Nephron (organoid): ENCODE results near the gene PLSCR3.

ENCODE experiments used
- H3K27ac Mint-ChIP-seq, 3 experiments: 2 replicates each; pipeline ENCODE4 v1.8.0; 2020; ENCODE audit warnings: mixed read lengths in 3 of 3, mild to moderate bottlenecking in 2 of 3, moderate library complexity in 1 of 3
- H3K27me3 Mint-ChIP-seq: 2 replicates; pipeline ENCODE4 v1.8.0; 2021; ENCODE audit warnings: low read depth, mild to moderate bottlenecking, moderate library complexity, mixed read lengths
- H3K36me3 Mint-ChIP-seq: 2 replicates; pipeline ENCODE4 v1.8.0; 2020; ENCODE audit warnings: low read depth, mixed read lengths
- H3K4me1 Mint-ChIP-seq: 2 replicates; pipeline ENCODE4 v1.8.0; 2020; ENCODE audit warnings: mixed read lengths
- H3K4me3 Mint-ChIP-seq, 3 experiments: 2 replicates each; pipeline ENCODE4 v1.8.0; 2020; ENCODE audit warnings: mild to moderate bottlenecking in 3 of 3, mixed read lengths in 3 of 3, moderate library complexity in 2 of 3
- H3K9me3 Mint-ChIP-seq: 2 replicates; pipeline ENCODE4 v1.8.0; 2020; ENCODE audit warnings: mixed read lengths
- CTCF ChIP-seq, 3 experiments: fragments of 200-600 bp; sonication (generic); IDR thresholded peaks; one replicate each; pipeline ENCODE4 v1.5.0; 2021; ENCODE audit warnings: antibody characterized with exemption in 3 of 3; ENCODE audit not compliant: unreplicated experiment in 3 of 3

Gene PLSCR3

GRCh38 chr17:7340179-7340578, 54.1 kb downstream of the PLSCR3 start:
- Mint-ChIP-seq H3K9me3 (no peaks in the 10 kb centered on the region), H3K27ac (no peak overlapping the region), H3K4me3 (no peak overlapping the region), H3K4me1 (no peaks in the 10 kb centered on the region), H3K27me3 (peaks cover 11% of the 10 kb centered on the region), H3K36me3 (no peaks in the 10 kb centered on the region)
- TF ChIP-seq CTCF (IDR thresholded peaks at IDR 0.05; ENCODE audit: unreplicated experiment in 3 of 3), result no peak
